T-helper 9 cell (primary cell): ENCODE results near the gene SPAG9.

Source experiments
- DNase-seq: peaks from one replicate; pipeline ENCODE4 v3.0.0-alpha.2; 2020

The SPAG9 gene

GRCh38 chr17:51036084-51036483 lies 84.6 kb downstream of the SPAG9 start:
- DNase-seq, result no peak

DNA sequence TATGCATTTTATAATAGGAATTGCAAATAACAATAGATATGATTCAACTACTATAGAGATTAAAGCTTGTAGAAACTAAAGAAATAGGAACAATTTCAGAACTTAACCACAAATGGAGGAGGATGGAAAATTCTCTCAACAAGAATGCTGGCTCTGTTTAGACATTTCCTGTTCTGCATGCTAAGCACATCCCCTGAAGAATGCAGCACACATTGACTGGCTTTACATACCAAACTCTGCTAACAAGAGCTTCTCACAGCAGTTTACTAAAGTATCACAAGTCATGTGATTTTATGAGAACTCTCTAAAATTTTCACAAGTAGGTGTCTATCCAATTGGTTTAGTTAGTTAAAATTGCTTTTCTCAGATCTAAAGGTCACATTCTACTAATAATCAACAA lies 85.2 kb downstream of the SPAG9 start:
- DNase-seq, result no peak

DNA sequence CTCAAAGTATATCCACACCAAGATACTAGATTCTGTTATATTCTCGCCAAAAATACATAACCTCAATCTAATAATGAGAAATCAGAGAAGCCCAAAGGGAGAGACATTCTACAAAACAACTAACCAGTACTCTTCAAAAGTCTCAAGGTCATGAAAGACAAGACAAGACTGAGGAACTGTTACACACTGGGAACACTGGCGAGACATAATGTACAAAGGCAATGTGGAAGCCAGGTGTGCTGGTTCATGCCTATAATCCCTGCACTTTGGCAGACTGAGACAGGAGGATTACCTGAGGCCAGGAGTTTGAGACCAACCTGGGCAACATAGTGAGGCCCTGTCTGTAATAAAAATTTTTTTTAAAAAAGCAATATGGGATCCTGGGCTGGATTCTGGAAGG lies 85.9 kb downstream of the SPAG9 start:
- DNase-seq, result no peak

GRCh38 chr17:51032850-51033249 lies 87.8 kb downstream of the SPAG9 start:
- DNase-seq, result no peak

- DNase-seq, result no peak
Observed at GRCh38 chr17:51029568-51030463, 90.9 kb downstream of the SPAG9 start.

- DNase-seq, result no peak
Observed at GRCh38 chr17:51029142-51029541, 91.5 kb downstream of the SPAG9 start.

- DNase-seq, result no peak
Observed at GRCh38 chr17:51028176-51028863, 92.3 kb downstream of the SPAG9 start.

DNA sequence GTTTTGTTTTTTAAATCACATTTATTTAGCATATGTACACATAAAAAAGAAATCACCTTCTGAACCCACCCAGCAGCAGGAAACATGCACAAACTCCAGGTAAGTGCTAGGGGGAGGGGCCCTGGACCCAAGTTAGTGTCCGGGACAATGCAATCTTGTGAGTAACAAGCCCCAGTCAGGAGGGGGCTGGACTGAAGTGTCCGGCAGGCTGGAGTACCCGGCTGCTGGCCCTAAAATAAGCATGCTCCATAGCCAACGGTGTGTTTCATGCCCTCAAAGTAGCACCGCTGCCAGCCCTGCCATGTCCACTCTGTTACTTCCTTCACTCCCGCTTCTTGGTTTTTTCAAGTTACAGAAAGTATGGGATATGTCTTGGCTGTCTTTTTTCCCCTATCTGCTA lies 102.1 kb downstream of the SPAG9 start:
- DNase-seq, result no peak

GRCh38 chr17:51017270-51017669 lies 103.4 kb downstream of the SPAG9 start:
- no peak for DNase-seq

DNA sequence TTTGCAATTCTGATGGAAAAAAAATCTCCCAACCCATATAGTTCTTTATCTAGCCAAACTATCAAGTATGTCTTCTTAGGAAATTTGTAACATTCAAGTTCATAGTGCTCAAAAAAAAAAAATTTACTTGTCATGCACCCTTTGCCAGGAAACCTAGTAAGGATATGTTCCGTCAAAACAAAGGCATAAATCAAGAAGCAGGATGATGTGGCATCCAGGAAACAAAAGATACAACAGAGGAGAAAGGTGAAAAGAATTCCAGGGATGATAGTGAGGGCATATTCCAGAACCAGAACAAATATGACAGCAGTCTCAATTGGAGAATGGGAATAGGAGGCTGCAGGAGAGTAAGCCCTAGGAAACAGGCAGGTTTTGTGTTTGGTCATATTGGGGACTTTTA lies 104.6 kb downstream of the SPAG9 start:
- DNase-seq, result no peak

DNA sequence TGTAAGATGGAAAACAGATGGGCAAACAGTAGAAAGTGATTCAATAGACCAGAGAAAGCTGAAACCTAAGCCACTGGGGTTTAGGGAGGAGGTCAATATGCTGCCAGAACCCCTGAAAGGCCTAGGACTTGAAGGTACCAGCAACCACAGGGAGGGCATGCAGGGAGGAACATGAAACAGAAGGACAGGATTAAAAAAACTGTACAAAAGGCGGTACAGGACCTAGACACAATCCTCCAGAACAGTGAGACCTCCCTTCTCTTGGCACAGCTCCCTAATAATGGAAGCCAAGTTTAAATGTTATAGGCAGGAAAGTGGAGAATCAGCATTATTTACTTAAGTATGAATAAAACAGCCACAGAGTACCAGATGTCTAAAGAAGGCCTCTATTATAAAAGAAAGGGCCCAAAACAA lies 105.5 kb downstream of the SPAG9 start:
- DNase-seq, result no peak

DNA sequence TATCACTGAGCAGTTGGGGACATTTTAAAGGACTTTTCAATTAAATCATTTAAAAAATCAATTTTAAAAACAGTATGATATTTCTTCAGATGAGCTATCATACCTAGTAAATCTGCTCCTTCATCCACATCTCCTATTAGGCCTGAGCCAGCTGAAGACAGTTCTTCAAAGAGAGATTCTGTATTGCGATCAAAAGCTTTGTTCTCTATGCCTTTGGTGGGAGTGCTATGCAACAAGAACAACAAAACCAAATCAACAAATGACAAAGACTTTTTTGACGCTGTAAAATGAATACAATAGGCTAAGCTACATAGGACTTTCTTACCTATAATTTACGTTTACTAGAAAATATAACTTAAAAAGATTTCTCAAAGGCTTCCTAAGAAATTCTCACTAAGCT lies 106.5 kb downstream of the SPAG9 start:
- DNase-seq, result no peak

GRCh38 chr17:51013322-51013721 lies 107.3 kb downstream of the SPAG9 start:
- no peak for DNase-seq

GRCh38 chr17:51012538-51012937 lies 108.1 kb downstream of the SPAG9 start:
- no peak for DNase-seq

DNA sequence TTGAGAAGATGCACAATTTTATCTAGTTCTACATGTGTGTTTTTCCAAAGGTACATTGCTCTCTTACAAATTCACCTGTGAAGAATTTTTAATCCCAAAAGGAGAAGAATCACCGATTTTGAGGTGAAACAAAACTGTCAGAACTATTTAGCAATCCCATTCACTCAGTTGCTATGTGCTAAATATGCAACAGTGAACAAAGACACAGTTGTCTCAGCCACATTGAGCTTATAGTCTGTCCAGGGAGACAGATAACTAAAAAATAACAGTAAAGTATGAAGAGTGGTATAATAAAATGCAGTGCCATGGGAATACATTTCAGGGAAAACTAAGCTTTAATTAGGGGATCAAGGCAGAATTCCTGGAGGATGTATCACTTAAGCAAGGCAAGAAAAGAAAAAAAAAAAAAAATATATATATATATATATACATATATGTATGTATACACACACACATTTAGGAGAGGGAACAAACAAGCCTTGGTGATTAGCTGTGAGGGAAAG lies 110.4 kb downstream of the SPAG9 start:
- no peak for DNase-seq

DNA sequence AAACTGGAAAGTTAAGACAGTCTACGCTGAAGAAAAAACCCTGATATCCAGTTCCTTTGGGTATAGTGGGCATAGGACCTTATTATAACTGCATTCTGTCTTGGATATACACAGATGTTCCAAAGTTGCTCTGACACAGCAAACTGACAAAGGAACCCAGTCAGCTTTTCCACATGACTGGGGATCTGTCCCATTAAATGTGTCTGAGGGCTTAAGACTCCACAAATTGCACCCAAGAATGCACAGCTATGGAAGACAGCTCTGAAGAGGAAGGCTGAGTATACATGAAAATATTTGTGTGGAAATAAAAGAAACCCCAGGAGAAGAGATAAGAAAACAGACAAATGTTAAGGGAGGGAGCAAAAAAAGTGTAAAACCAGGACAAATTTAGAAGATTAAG lies 114.1 kb downstream of the SPAG9 start:
- no peak for DNase-seq

GRCh38 chr17:51005768-51006167 lies 114.9 kb downstream of the SPAG9 start:
- no peak for DNase-seq

GRCh38 chr17:51004249-51004648 lies 116.4 kb downstream of the SPAG9 start:
- DNase-seq, result no peak

- no peak for DNase-seq
Observed at GRCh38 chr17:51000835-51001638, 119.6 kb downstream of the SPAG9 start.

DNA sequence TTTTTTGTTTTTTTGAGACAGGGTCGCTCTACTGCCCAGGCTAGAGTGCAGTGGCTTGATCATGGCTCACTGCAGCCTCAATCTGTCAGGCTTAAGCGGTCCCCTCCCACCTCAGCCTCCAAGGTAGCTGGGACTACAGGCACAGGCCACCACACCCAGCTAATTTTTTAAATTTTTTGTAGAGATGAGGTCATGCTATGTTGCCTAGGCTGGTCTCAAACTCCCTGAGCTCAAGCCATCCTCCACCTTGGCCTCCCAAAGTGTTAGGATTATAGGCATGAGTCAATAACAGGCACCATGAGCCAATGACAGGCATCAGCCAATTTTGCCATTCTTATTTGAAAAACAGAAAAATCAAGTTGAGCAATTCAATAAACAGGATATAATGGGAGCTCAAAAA lies 125.0 kb downstream of the SPAG9 start:
- no peak for DNase-seq

DNA sequence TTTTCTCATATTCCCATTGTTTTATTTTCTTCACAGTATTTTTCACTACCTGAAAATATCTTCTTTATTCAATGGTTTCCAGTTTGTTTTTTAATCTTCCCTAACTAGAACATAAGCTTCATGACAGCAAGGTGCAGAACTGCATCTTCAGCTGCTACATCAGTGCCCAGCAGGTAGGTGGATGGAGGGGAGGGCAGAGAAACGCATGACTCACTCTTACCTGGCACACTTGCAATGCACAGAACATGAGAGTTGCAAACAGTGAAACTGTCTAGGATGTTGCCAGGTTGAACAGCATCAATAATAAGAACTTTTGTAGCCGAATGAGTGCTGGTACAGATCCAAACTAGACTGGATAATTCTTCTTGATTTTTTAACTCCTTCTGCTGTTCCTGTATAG lies 127.1 kb downstream of the SPAG9 start:
- DNase-seq, result no peak

DNA sequence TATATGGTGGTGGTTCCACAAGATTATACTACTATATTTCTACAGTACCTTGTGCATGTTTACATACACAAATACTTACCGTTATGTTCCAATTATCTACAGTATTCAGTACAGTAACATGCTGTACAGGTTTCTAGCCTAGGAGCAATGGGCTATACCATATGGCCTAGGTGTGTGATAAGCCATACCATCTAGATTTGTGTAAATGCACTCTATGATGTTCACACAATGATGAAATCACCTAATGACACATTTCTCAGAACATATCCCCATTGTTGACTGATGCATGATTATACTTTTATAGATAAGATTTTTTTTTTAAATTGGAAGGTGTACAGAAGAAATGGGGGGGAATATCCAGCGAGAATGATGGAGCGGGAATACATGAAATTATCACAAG lies 131.5 kb downstream of the SPAG9 start:
- no peak for DNase-seq

- DNase-seq, result no peak
Observed at GRCh38 chr17:50988427-50988826, 132.2 kb downstream of the SPAG9 start.
